Myocyte (in vitro differentiated cells): ENCODE data around the gene CLEC1A. TPM values are rescaled to one million over a fixed set of nuclear protein-coding genes. Genes with fewer than 3 reads are reported as not detected.

Experiments
- DNase-seq: peaks from one replicate; pipeline ENCODE4 v3.0.0-alpha.2; 2012; ENCODE audit warnings: low read depth
- total RNA-seq: library from RNA; depleted of rRNA; stranded (reverse); fragments of >200 nt; gene quantifications from 2 replicates; pipeline ENCODE4 v1.2.3, GENCODE V29; 2014

CLEC1A gene
- total RNA-seq, 1 donor from 2014 or later = not detected

- DNase-seq = no peak
Observed at GRCh38 chr12:10101648-10102220, 2.9 kb upstream of the CLEC1A start.

GRCh38 chr12:10101042-10101579 lies 2.3 kb upstream of the CLEC1A start:
- DNase-seq = no peak

GRCh38 chr12:10097521-10097920 lies 1.3 kb downstream of the CLEC1A start:
- DNase-seq = no peak

GRCh38 chr12:10095971-10096370 lies 2.8 kb downstream of the CLEC1A start:
- DNase-seq = no peak

GRCh38 chr12:10094646-10095395 lies 4.0 kb downstream of the CLEC1A start:
- no peak for DNase-seq

- DNase-seq = no peak
Observed at GRCh38 chr12:10088955-10089900, 9.6 kb downstream of the CLEC1A start.

GRCh38 chr12:10088031-10088430 lies 10.8 kb downstream of the CLEC1A start:
- DNase-seq = no peak

GRCh38 chr12:10086387-10086786 lies 12.4 kb downstream of the CLEC1A start:
- DNase-seq = no peak

GRCh38 chr12:10084733-10085132 lies 14.1 kb downstream of the CLEC1A start:
- DNase-seq = no peak

- no peak for DNase-seq
Observed at GRCh38 chr12:10082117-10082874, 16.5 kb downstream of the CLEC1A start.

GRCh38 chr12:10075451-10075850 lies 23.3 kb downstream of the CLEC1A start:
- no peak for DNase-seq

- DNase-seq = no peak
Observed at GRCh38 chr12:10073261-10073660, 25.5 kb downstream of the CLEC1A start.

- no peak for DNase-seq
Observed at GRCh38 chr12:10072131-10072530, 26.7 kb downstream of the CLEC1A start.

- DNase-seq = no peak
Observed at GRCh38 chr12:10070380-10070779, 28.4 kb downstream of the CLEC1A start.

- no peak for DNase-seq
Observed at GRCh38 chr12:10069976-10070375, 28.8 kb downstream of the CLEC1A start.

GRCh38 chr12:10069099-10069498 lies 29.7 kb downstream of the CLEC1A start:
- DNase-seq = no peak

- no peak for DNase-seq
Observed at GRCh38 chr12:10068644-10069043, 30.1 kb downstream of the CLEC1A start.

- DNase-seq = no peak
Observed at GRCh38 chr12:10067942-10068341, 30.8 kb downstream of the CLEC1A start.

- DNase-seq = no peak
Observed at GRCh38 chr12:10067264-10067663, 31.5 kb downstream of the CLEC1A start.

GRCh38 chr12:10065241-10065640 lies 33.5 kb downstream of the CLEC1A start:
- DNase-seq = no peak

GRCh38 chr12:10058387-10058786 lies 40.4 kb downstream of the CLEC1A start:
- DNase-seq = no peak
